Measurements from ENCODE around the gene GPR35. TPM values are rescaled to one million over a fixed set of nuclear protein-coding genes. Genes with fewer than 3 reads are reported as not detected.
"Not testable (repeated sequence)": the region's sequence is repeated elsewhere in the genome, so short reads cannot be mapped to it uniquely, and the experiment has no call there.

The GPR35 gene
- total RNA-seq, 2 experiments from 2014 or later, result 3.6 to 4.1 TPM

DNA sequence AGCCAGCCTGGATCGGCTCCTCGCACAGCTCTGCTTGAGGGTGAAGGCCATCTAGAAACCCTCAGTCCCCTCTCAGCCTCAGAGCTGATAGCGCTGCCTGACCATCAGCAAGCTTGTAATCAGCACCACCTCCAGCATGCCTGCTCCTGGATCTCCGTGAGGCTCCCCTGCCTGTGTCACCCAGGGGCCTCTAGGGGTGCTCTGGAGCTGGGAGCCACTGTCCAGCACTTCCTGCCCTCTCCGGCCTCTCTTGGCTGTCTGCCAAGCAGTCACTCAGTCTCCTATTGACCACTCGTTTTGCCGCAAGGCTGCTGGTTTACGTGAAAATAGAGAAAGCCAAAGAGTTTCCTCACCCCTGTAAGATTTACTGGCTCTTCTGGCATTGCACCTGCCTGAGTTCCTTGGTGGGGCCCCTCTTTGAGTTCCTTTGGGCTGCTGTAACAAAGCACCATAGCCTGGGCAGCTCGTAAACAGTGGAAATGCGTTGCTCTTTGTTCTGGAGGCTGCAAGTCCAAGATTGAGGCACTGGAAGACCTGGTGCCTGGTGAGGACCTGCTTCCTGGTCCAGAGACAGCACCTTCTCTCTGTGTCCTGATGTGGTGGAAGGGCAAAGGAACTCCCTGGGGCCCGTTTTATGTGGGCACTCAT, 20.9 kb upstream of the GPR35 start:
- Mint-ChIP-seq H3K36me3 (ENCODE audit: low read depth) (no peaks in the 10 kb centered on the region), H3K27me3 (no peaks in the 10 kb centered on the region), H3K4me1 (no peaks in the 10 kb centered on the region), H3K27ac (no peak overlapping the region), H3K4me3 (no peak overlapping the region), H3K9me3 (ENCODE audit: low read depth) (no peaks in the 10 kb centered on the region)
- ChIA-PET POLR2A (no interaction called here), CTCF (no interaction called here)
- intact Hi-C loops (cut with DNase I, micrococcal nuclease), result no loop called here
- ATAC-seq (no peak), DNase-seq (no peak)

DNA sequence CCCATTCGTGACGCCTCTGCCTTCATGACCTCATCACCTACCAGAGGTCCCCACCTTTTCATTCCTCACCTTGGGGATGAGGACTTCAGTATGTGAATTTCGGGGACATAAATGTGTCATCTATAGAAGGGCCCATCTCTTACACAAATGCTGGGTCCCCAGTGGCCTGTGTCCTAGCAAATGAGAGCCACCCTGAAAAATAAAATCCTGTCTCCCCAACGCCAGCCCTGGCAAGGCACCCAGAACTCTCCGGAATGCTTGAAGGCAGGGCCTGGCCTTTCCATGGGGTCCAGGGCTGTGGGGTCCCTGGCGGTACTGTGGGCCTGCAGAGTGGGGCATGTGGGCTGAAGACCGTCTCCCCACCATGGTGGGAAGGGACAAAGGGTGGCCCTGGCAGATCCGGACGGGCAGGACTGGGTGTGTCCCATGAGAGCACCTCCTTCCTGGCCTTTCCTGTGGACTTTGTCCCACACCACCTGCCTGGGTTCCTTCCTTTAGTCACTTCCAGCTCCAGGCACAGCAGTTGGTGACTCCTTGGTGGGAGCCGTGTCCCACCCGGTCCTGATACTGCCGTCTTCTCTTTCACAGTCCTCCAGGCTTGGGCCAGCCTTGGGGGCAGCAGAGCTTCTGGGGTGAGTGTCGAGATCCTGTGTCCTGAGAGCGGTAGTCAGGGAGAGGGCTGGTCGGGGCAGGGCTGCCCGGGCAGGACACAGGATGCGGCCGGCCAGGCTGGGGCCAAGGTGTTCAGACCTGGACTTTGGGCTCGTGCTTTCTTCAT, 20.2 kb upstream of the GPR35 start:
- POLR2A ChIA-PET, result no interaction called here
- no peaks in the 10 kb centered on the region for H3K4me1 Mint-ChIP-seq
- H3K36me3 Mint-ChIP-seq (ENCODE audit: low read depth), result no peaks in the 10 kb centered on the region
- no peaks in the 10 kb centered on the region for H3K9me3 Mint-ChIP-seq (ENCODE audit: low read depth)
- no peak overlapping the region for H3K27ac Mint-ChIP-seq
- intact Hi-C loops (cut with DNase I, micrococcal nuclease), result no loop called here
- no peaks in the 10 kb centered on the region for H3K27me3 Mint-ChIP-seq
- DNase-seq (no peak), ATAC-seq (no peak)
- CTCF ChIA-PET, result interaction anchor here (0.7 kb wide), 1 partner anchor 52 kb away, joined by 3 read pairs; no protein-coding TSS in a partner anchor
- H3K4me3 Mint-ChIP-seq, result no peak overlapping the region

DNA sequence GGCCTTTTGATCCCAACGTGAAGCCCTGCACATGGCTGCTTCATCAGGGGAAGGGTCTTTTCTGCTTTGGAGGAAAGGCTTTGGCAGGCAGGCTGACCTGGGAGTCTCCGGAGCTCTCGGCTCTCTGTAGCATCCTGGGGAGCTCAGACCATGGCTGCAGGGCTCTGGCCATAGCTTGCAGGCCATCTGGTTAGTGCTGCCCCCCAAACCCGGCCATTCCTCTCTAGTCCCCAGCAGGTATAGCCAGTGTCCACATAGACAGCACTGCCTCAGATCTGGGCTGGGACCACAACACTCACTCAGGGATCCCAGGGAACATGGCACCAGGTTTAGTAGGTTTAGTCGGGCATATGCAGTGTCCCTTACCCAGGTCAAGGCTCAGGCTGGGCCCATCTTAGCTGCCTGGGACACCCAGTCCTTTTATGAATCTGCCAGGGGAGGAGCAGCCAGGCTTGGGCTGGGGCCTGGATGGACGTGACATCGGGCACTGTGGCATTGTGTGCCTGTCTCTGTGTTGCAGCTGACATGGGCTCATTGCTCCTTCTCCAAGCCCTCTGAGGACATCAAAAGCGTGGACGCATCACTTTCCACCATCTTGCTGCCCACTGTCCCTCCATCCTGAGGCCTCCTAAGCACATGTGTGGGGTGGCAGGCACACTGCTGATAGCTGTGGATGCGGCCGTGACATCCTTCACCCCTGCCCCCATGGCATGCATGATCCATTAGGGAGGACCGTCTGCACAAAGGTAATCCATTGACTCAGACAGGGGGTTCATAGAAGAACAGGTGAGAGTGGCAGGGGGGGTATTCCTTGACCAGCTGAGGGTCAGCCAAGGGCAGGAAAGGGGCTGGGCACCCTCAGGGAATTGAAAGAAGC, 19.2 kb upstream of the GPR35 start:
- DNase-seq, result no peak
- no peaks in the 10 kb centered on the region for H3K4me1 Mint-ChIP-seq

DNA sequence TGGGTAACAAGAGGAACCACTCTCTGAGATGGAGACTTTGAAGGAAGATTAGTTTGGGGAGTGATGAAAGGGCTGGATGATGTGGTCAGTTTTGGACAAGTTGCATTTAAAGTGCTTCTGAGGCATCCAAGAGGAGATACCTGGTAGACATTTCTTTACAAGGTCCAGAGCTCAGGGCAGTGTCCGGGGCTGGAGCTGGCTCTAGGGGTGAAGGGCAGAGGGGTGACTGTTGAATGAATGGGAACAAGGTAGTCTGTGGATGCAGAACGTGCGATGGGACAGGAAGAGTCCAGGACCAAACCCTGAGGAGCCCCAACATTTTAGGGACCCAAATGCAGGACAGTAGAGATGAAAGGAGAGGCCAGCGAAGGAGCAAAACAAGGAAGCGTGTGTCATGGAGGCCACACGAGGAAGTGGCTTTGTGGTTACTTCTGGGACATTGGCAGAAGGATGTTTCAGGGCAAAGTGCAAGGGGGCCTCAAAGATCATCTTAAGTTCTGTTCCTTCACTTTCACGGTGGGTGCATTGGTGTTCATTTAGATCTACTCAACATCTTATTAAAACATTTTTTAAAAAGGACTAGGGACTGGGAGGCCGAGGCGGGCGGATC, 13.6 kb upstream of the GPR35 start:
- H3K36me3 Mint-ChIP-seq (ENCODE audit: low read depth), result peaks cover 6% of the 10 kb centered on the region
- H3K27ac Mint-ChIP-seq, result peak overlapping the region; percentile 44
- DNase-seq (peak; percentile 4), ATAC-seq (no peak)
- intact Hi-C loops (cut with DNase I, micrococcal nuclease), result no loop called here
- no peak overlapping the region for H3K4me3 Mint-ChIP-seq
- CTCF ChIA-PET, result interaction anchor here (0.8 kb wide), 1 partner anchor 176 kb away, joined by 3 read pairs; no protein-coding TSS in a partner anchor
- H3K9me3 Mint-ChIP-seq (ENCODE audit: low read depth), result no peaks in the 10 kb centered on the region
- peaks cover 8% of the 10 kb centered on the region for H3K4me1 Mint-ChIP-seq
- H3K27me3 Mint-ChIP-seq, result no peaks in the 10 kb centered on the region
- POLR2A ChIA-PET, result no interaction called here

More for the DNA sequence above, 19.2 kb upstream of the GPR35 start:
- POLR2A ChIA-PET, result no interaction called here
- H3K9me3 Mint-ChIP-seq (ENCODE audit: low read depth), result no peaks in the 10 kb centered on the region
- no peak overlapping the region for H3K4me3 Mint-ChIP-seq
- CTCF ChIA-PET, result interaction anchor here (0.7 kb wide), 1 partner anchor 53 kb away, joined by 3 read pairs; no protein-coding TSS in a partner anchor
- no peaks in the 10 kb centered on the region for H3K36me3 Mint-ChIP-seq (ENCODE audit: low read depth)
- no peak overlapping the region for H3K27ac Mint-ChIP-seq
- no peaks in the 10 kb centered on the region for H3K27me3 Mint-ChIP-seq
- intact Hi-C loops (cut with DNase I, micrococcal nuclease), result no loop called here
- ATAC-seq, result no peak

DNA sequence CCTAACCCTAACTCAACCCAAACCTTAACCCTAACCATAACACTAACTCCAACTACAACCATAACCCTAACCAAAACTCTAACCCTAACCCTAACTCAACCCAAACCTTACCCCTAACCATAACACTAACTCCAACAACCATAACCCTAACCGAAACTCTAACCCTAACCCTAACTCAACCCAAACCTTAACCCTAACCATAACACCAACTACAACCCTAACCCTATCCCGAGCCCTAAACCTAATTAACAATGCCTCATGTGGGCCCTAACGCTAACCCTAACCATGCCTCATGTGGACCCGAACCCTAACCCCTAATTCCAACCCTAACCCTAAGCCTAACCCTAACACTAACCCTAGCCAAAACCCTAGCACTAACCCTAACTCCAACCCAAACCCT, 11.5 kb upstream of the GPR35 start:
- Mint-ChIP-seq H3K27me3 (no peaks in the 10 kb centered on the region), H3K36me3 (ENCODE audit: low read depth) (peaks cover 11% of the 10 kb centered on the region), H3K4me1 (peaks cover 8% of the 10 kb centered on the region), H3K4me3 (no peak overlapping the region), H3K27ac (no peak overlapping the region), H3K9me3 (ENCODE audit: low read depth) (peaks cover 1% of the 10 kb centered on the region)
- POLR2A ChIA-PET, result no interaction called here
- CTCF ChIA-PET, result no interaction called here
- intact Hi-C loops (cut with DNase I, micrococcal nuclease), result no loop called here
- ATAC-seq (no peak), DNase-seq (no peak)

DNA sequence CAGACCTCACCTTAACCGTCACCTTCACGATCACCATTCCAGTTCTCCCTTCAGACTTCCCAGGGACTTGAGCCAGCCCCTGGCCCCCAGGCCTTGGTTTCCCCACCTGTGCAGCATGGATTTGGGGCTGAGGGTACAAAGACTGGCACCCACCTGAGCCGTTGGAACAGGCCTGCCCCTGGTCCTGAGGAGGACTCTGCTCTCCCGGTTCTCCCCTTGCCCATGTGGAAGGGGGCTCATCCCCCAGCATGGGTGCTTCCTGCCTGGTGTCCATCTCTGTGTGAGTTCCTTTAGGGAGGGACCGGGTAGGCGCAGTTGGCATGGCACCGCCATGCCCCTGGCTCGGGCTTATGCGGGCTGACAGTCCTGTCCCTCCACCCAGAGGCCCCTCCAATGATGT, 10.9 kb upstream of the GPR35 start:
- intact Hi-C loops (cut with DNase I, micrococcal nuclease), result no loop called here
- Mint-ChIP-seq H3K4me1 (peaks cover 8% of the 10 kb centered on the region), H3K27ac (no peak overlapping the region), H3K9me3 (ENCODE audit: low read depth) (peaks cover 1% of the 10 kb centered on the region), H3K27me3 (no peaks in the 10 kb centered on the region), H3K4me3 (no peak overlapping the region), H3K36me3 (ENCODE audit: low read depth) (peaks cover 14% of the 10 kb centered on the region)
- ATAC-seq, result no peak
- ChIA-PET POLR2A (no interaction called here), CTCF (interaction anchor here (0.6 kb wide), 1 partner anchor 1571 kb away, joined by 3 read pairs; no protein-coding TSS in a partner anchor)
- peak; percentile 2 for DNase-seq

DNA sequence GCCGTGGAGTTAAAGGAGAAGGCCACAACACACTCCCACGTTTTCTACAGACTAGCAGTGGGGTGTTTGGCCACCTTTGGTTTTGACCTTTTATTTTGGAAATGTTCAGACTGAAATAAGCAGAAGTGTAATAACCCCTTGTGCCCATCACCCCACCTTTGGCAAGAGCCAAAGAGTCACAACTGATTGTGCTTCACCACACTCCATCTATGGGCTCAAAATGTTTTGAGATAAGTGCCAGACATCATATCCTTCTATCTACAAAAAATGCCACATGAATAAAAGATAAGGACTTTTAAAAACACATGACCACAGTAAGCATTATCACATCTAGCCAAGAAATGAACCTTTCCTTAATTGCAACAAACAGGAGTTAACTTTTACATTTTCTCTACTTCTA, 9.9 kb upstream of the GPR35 start:
- ChIA-PET POLR2A (no interaction called here), CTCF (no interaction called here)
- no peaks in the 10 kb centered on the region for H3K27me3 Mint-ChIP-seq
- no peak overlapping the region for H3K27ac Mint-ChIP-seq
- H3K4me3 Mint-ChIP-seq, result no peak overlapping the region
- H3K4me1 Mint-ChIP-seq, result peaks cover 11% of the 10 kb centered on the region
- intact Hi-C loops (cut with DNase I, micrococcal nuclease), result no loop called here
- H3K9me3 Mint-ChIP-seq (ENCODE audit: low read depth), result peaks cover 1% of the 10 kb centered on the region
- DNase-seq, result peak; percentile 1
- H3K36me3 Mint-ChIP-seq (ENCODE audit: low read depth), result peaks cover 16% of the 10 kb centered on the region
- no peak for ATAC-seq

DNA sequence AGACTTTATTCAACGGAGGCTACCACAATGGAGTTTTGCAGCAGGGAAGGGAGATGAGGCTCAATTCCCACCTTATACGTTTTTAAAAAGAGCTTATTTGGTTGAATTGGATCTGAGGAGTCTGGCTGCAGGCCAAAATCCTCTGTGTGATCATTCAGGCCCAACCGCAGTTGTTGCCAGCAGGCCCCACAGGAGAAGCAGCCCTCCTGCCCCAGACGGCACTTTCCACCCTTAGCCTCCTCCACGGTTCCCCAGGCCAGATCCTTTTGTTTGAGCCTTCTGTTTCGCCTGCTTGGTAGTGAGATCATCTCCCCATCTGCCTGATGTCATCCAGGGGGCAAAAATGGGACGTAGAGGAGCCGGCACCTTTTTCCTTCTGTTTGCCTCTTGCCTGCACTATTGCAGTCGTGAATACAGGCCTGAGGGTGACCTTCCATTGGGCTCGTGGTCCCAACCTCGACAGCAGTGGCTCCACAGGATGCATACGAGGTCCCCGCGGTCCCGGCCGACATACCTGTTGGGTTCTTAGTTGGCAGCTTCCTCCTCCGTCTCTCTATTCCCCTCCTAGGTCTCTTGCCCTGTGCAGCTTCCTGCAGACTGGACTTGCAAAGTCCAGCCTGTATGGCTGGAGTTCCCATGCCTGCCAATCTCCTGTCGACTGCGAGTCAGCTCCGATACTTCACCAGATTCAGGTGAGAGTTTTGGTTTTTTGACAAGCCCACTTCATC, 9.3 kb upstream of the GPR35 start:
- no peak overlapping the region for H3K27ac Mint-ChIP-seq
- POLR2A ChIA-PET, result no interaction called here
- CTCF ChIA-PET, result no interaction called here
- intact Hi-C loops (cut with DNase I, micrococcal nuclease), result no loop called here
- ATAC-seq, result no peak
- H3K4me1 Mint-ChIP-seq, result peaks cover 14% of the 10 kb centered on the region
- no peaks in the 10 kb centered on the region for H3K27me3 Mint-ChIP-seq
- no peak overlapping the region for H3K4me3 Mint-ChIP-seq
- H3K36me3 Mint-ChIP-seq (ENCODE audit: low read depth), result peaks cover 16% of the 10 kb centered on the region
- peaks cover 1% of the 10 kb centered on the region for H3K9me3 Mint-ChIP-seq (ENCODE audit: low read depth)
- DNase-seq, result no peak

DNA sequence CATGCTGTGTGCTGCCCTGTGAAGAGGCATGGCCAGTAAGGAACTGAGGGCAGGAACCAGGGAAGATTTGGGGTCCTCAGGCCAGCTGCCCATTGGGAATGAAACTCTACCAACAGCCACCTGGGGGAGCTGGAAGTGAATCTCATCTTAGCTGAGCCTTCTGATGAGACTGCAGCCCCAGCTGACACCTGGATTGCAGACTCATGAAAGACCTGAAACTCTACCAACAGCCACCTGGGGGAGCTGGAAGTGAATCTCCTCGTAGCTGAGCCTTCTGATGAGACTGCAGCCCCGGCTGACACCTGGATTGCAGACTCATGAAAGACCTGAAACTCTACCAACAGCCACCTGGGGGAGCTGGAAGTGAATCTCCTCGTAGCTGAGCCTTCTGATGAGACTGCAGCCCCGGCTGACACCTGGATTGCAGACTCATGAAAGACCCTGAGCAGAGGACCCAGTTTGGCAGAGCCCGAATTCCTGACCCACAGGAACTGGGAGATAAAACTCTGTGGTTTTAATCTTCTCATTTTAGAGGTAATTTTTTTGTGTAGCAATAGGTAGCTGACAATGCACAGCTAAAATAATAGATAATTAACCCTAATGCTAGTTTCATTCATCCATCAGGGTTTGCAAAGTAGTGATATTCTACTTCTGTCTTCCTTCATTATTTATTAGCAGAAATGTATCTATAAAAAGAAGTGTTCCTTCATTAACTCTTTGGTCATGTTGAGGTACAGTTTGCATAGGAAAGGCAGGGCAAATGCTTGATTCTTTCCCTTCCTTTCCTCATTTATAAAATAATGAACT, 8.2 kb upstream of the GPR35 start:
- H3K27me3 Mint-ChIP-seq; POLR2A ChIA-PET; intact Hi-C loops (cut with DNase I, micrococcal nuclease); H3K9me3 Mint-ChIP-seq (ENCODE audit: low read depth); H3K27ac Mint-ChIP-seq; H3K4me3 Mint-ChIP-seq: not testable (repeated sequence)
- Mint-ChIP-seq H3K4me1 (peaks cover 16% of the 10 kb centered on the region), H3K36me3 (ENCODE audit: low read depth) (peaks cover 12% of the 10 kb centered on the region)
- peak; percentile 33 for DNase-seq
- ATAC-seq, result peak; percentile 17
- CTCF ChIA-PET, result interaction anchor here (0.7 kb wide), 2 partner anchors 88 to 434 kb away, joined by 3 read pairs; no protein-coding TSS in a partner anchor

DNA sequence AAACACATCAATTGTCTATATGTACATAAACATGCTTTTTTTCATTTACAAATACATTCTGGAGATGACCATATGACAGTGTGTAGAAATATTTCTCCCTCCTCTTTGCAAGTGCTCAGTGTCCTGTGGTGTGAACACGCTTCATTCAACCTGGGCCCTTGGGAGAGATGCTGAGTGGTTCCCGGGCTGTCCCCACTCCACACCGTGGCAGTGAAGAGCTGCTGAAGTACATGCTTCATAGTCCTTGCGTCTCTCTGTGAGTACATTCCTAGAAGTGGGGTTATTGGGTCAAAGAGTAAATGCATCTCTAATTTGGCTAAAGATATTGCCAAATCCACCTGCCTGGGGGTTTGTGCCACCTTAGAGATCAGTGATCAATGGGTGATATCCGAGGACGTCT, 6.5 kb upstream of the GPR35 start:
- intact Hi-C loops (cut with DNase I, micrococcal nuclease), result no loop called here
- no peak for ATAC-seq
- Mint-ChIP-seq H3K27ac (no peak overlapping the region), H3K4me1 (peaks cover 29% of the 10 kb centered on the region), H3K27me3 (no peaks in the 10 kb centered on the region), H3K9me3 (ENCODE audit: low read depth) (peaks cover 1% of the 10 kb centered on the region), H3K36me3 (ENCODE audit: low read depth) (peaks cover 12% of the 10 kb centered on the region), H3K4me3 (no peak overlapping the region)
- CTCF ChIA-PET, result interaction anchor here (0.6 to 0.9 kb wide), 2 partner anchors 10 to 17 kb away, joined by 3 to 4 read pairs; no protein-coding TSS in a partner anchor
- DNase-seq, result no peak
- POLR2A ChIA-PET, result no interaction called here
